ENCODE measurements around the gene SLC5A4.

The SLC5A4 gene

DNA sequence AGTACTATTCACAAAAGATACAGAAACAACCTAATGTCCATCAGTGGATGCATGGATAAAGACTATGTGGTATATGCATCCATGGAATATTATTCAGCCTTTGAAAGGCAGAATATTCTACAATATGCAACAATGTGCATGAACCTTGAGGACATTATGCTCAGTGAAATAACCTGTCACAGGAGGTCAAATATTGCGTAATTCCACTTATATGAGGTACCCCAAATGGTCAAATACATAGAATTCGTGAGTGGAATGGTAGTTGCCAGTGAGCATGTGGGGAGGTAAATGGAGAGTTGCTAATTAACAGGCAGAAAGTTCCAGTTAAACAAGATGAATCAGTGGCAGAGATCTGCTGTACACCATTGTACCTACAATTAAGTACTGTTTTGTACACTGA, 3.6 kb upstream of the SLC5A4 start:
- Histone ChIP-seq H3K4me3 (ENCODE audit: low read length) (no peak overlapping the region), H3K9ac (ENCODE audit: low read length) (no peak overlapping the region), H3K36me3 (ENCODE audit: control insufficient read depth, insufficient read depth, low read length) (no peaks in the 10 kb centered on the region), H3K4me1 (ENCODE audit: control insufficient read depth, insufficient read depth, low read length) (no peaks in the 10 kb centered on the region), H3K27me3 (ENCODE audit: control insufficient read depth, insufficient read depth, low read length) (no peaks in the 10 kb centered on the region), H3K9me3 (ENCODE audit: control insufficient read depth, low read length) (no peaks in the 10 kb centered on the region)

DNA sequence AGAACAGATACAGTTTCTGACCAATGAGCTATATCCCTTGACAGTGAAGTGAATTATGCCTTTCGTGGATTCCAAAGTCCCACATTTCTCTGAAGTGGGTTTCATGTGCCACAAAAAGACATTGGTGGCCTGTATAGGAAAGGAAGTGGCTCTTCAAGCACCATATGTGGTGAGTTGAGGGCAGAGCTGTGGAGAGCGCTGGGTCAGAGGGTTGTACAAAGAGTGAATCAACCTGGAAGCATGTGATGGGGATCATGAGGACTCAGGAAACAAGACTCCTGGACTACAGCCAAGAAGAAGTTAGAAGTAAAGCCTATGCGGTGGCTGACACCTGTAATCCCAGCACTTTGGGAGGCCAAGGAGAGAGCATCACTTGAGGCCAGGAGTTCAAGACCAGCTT, 579 bp upstream of the SLC5A4 start:
- Histone ChIP-seq H3K4me3 (ENCODE audit: low read length) (no peak overlapping the region), H3K27me3 (ENCODE audit: control insufficient read depth, insufficient read depth, low read length) (no peaks in the 10 kb centered on the region), H3K9me3 (ENCODE audit: control insufficient read depth, low read length) (no peaks in the 10 kb centered on the region), H3K36me3 (ENCODE audit: control insufficient read depth, insufficient read depth, low read length) (no peaks in the 10 kb centered on the region), H3K9ac (ENCODE audit: low read length) (no peak overlapping the region), H3K4me1 (ENCODE audit: control insufficient read depth, insufficient read depth, low read length) (no peaks in the 10 kb centered on the region)

- Histone ChIP-seq H3K9ac (ENCODE audit: low read length) (no peak overlapping the region), H3K36me3 (ENCODE audit: control insufficient read depth, insufficient read depth, low read length) (no peaks in the 10 kb centered on the region), H3K4me3 (ENCODE audit: low read length) (no peak overlapping the region), H3K4me1 (ENCODE audit: control insufficient read depth, insufficient read depth, low read length) (no peaks in the 10 kb centered on the region), H3K9me3 (ENCODE audit: control insufficient read depth, low read length) (no peaks in the 10 kb centered on the region), H3K27me3 (ENCODE audit: control insufficient read depth, insufficient read depth, low read length) (no peaks in the 10 kb centered on the region)
These were observed 5.9 kb downstream of the SLC5A4 start for GRCh38 chr22:32249231-32249630.

DNA sequence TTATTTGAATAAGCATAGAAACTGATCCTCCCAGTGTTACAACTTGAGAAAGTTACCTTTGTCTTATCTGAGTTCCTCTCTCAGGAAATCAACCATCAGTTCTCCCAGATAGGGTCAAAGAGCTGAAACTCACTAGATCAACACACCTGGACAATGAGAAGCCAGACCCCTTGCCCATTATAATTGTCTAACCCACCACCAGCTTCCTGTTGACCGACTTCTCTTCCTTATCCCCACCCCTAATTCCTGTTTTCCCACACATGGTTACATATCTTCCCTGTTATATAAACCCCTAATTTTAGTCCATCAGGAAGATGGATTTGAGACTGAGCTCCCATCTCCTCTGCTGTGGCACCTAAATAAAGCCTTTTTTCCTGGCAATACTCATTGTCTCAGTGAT, 6.9 kb downstream of the SLC5A4 start:
- H3K4me3 ChIP-seq (ENCODE audit: low read length) = no peak overlapping the region
- H3K27me3 ChIP-seq (ENCODE audit: control insufficient read depth, insufficient read depth, low read length) = no peaks in the 10 kb centered on the region

DNA sequence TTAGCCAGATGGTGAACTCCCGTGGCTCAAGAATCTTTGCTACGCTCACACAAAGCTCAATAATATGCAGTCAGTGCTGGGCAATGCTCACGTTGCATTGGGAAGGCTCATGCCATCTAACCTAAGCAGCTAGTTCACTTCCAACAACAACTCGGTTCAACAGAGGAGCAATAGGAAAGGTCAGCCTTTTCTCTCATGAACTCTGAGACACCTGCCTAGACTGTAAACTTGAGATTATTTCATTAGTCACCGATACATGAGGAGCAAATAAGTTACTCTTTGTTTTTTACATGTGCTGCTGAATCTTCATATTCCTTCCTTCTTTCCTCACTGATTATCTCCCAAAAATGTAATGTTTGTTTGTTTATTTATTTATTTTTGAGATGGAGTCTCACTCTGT, 9.0 kb downstream of the SLC5A4 start:
- H3K36me3 ChIP-seq (ENCODE audit: control insufficient read depth, insufficient read depth, low read length) = no peaks in the 10 kb centered on the region
- no peaks in the 10 kb centered on the region for H3K4me1 ChIP-seq (ENCODE audit: control insufficient read depth, insufficient read depth, low read length)
- H3K27me3 ChIP-seq (ENCODE audit: control insufficient read depth, insufficient read depth, low read length) = no peaks in the 10 kb centered on the region
- no peak overlapping the region for H3K4me3 ChIP-seq (ENCODE audit: low read length)
- H3K9ac ChIP-seq (ENCODE audit: low read length) = no peak overlapping the region
- no peaks in the 10 kb centered on the region for H3K9me3 ChIP-seq (ENCODE audit: control insufficient read depth, low read length)

More for the DNA sequence above, 6.9 kb downstream of the SLC5A4 start:
- H3K9me3 ChIP-seq (ENCODE audit: control insufficient read depth, low read length) = no peaks in the 10 kb centered on the region
- no peaks in the 10 kb centered on the region for H3K4me1 ChIP-seq (ENCODE audit: control insufficient read depth, insufficient read depth, low read length)
- no peaks in the 10 kb centered on the region for H3K36me3 ChIP-seq (ENCODE audit: control insufficient read depth, insufficient read depth, low read length)
- H3K9ac ChIP-seq (ENCODE audit: low read length) = no peak overlapping the region

- Histone ChIP-seq H3K4me1 (ENCODE audit: control insufficient read depth, insufficient read depth, low read length) (no peaks in the 10 kb centered on the region), H3K9ac (ENCODE audit: low read length) (no peak overlapping the region), H3K9me3 (ENCODE audit: control insufficient read depth, low read length) (no peaks in the 10 kb centered on the region), H3K36me3 (ENCODE audit: control insufficient read depth, insufficient read depth, low read length) (no peaks in the 10 kb centered on the region), H3K4me3 (ENCODE audit: low read length) (no peak overlapping the region), H3K27me3 (ENCODE audit: control insufficient read depth, insufficient read depth, low read length) (no peaks in the 10 kb centered on the region)
These were observed 10.1 kb downstream of the SLC5A4 start for GRCh38 chr22:32245042-32245441.

- Histone ChIP-seq H3K36me3 (ENCODE audit: control insufficient read depth, insufficient read depth, low read length) (no peaks in the 10 kb centered on the region), H3K4me1 (ENCODE audit: control insufficient read depth, insufficient read depth, low read length) (no peaks in the 10 kb centered on the region), H3K9me3 (ENCODE audit: control insufficient read depth, low read length) (no peaks in the 10 kb centered on the region), H3K9ac (ENCODE audit: low read length) (no peak overlapping the region), H3K4me3 (ENCODE audit: low read length) (no peak overlapping the region), H3K27me3 (ENCODE audit: control insufficient read depth, insufficient read depth, low read length) (no peaks in the 10 kb centered on the region)
These were observed 10.6 kb downstream of the SLC5A4 start for GRCh38 chr22:32244547-32244946.

- Histone ChIP-seq H3K9me3 (ENCODE audit: control insufficient read depth, low read length) (no peaks in the 10 kb centered on the region), H3K9ac (ENCODE audit: low read length) (no peak overlapping the region), H3K4me1 (ENCODE audit: control insufficient read depth, insufficient read depth, low read length) (no peaks in the 10 kb centered on the region), H3K36me3 (ENCODE audit: control insufficient read depth, insufficient read depth, low read length) (no peaks in the 10 kb centered on the region), H3K27me3 (ENCODE audit: control insufficient read depth, insufficient read depth, low read length) (no peaks in the 10 kb centered on the region), H3K4me3 (ENCODE audit: low read length) (no peak overlapping the region)
These were observed 14.7 kb downstream of the SLC5A4 start for GRCh38 chr22:32240461-32240860.

DNA sequence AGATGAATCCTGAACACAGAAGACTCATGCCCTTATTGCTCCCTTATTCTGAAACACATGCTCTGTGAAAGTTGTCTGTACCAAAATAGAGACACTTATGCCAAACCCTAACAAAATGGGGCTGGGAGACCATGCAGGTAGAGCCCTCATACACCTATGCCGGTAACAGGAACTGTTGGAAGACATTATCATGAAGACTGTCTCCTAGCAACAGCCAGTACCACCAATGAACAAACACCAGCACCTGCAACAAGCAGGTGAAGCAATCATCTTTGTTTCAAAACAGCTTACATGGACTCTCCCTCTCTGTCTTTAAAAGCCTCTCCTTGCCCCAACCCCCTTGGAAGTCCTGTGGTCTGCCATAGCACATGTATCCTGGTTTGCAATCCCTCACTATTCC, 17.2 kb downstream of the SLC5A4 start:
- Histone ChIP-seq H3K36me3 (ENCODE audit: control insufficient read depth, insufficient read depth, low read length) (no peaks in the 10 kb centered on the region), H3K9me3 (ENCODE audit: control insufficient read depth, low read length) (no peaks in the 10 kb centered on the region), H3K4me1 (ENCODE audit: control insufficient read depth, insufficient read depth, low read length) (no peaks in the 10 kb centered on the region), H3K4me3 (ENCODE audit: low read length) (no peak overlapping the region), H3K9ac (ENCODE audit: low read length) (no peak overlapping the region), H3K27me3 (ENCODE audit: control insufficient read depth, insufficient read depth, low read length) (no peaks in the 10 kb centered on the region)

DNA sequence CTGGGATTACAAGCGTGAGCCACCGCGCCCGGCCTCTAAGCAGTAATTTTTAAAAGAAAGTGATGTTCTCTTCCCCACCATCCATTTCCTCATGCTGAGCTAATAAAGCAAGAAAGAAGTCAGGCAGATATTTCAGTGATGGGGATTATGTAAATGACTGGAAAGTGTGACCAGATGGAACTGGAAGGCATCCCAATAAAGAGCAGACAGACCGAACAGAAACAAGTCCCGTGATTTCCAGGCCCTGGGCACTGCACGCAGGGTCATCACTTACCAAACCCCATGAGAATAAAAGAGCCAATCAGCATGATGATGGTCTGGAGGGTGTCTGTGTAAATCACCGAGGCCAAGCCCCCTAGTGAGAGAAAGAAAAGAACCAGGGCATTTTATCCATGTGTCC, 18.2 kb downstream of the SLC5A4 start:
- no peaks in the 10 kb centered on the region for H3K4me1 ChIP-seq (ENCODE audit: control insufficient read depth, insufficient read depth, low read length)
- no peaks in the 10 kb centered on the region for H3K36me3 ChIP-seq (ENCODE audit: control insufficient read depth, insufficient read depth, low read length)
- H3K9me3 ChIP-seq (ENCODE audit: control insufficient read depth, low read length) = no peaks in the 10 kb centered on the region
- no peaks in the 10 kb centered on the region for H3K27me3 ChIP-seq (ENCODE audit: control insufficient read depth, insufficient read depth, low read length)
- no peak overlapping the region for H3K4me3 ChIP-seq (ENCODE audit: low read length)
- no peak overlapping the region for H3K9ac ChIP-seq (ENCODE audit: low read length)

DNA sequence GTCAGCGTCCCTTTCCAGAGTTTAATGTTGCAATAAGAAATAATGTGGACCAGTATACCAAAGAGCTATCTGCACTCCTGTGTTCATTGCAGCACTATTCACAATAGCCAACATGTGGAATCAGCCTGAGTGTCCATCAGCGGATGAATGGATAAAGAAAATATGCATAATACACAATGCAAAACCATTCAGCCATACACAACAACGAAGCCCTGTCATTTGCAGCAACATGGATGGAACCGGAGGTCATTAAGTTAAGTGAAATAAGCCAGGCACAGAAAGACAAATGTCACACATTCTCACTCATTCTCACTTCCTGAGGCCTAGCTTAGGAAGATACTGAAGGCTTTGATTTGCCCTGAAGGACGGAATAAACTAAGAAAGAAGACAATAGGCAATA, 22.1 kb downstream of the SLC5A4 start:
- no peaks in the 10 kb centered on the region for H3K4me1 ChIP-seq (ENCODE audit: control insufficient read depth, insufficient read depth, low read length)
- H3K36me3 ChIP-seq (ENCODE audit: control insufficient read depth, insufficient read depth, low read length) = no peaks in the 10 kb centered on the region
- H3K4me3 ChIP-seq (ENCODE audit: low read length) = no peak overlapping the region
- H3K27me3 ChIP-seq (ENCODE audit: control insufficient read depth, insufficient read depth, low read length) = no peaks in the 10 kb centered on the region
- H3K9ac ChIP-seq (ENCODE audit: low read length) = no peak overlapping the region
- no peaks in the 10 kb centered on the region for H3K9me3 ChIP-seq (ENCODE audit: control insufficient read depth, low read length)

GRCh38 chr22:32232191-32232830, 22.8 kb downstream of the SLC5A4 start:
- Histone ChIP-seq H3K9me3 (ENCODE audit: control insufficient read depth, low read length) (no peaks in the 10 kb centered on the region), H3K36me3 (ENCODE audit: control insufficient read depth, insufficient read depth, low read length) (no peaks in the 10 kb centered on the region), H3K4me1 (ENCODE audit: control insufficient read depth, insufficient read depth, low read length) (no peaks in the 10 kb centered on the region), H3K4me3 (ENCODE audit: low read length) (no peak overlapping the region), H3K27me3 (ENCODE audit: control insufficient read depth, insufficient read depth, low read length) (no peaks in the 10 kb centered on the region), H3K9ac (ENCODE audit: low read length) (no peak overlapping the region)

Data from mucosa of stomach (tissue), 1 donor.